ENCODE measurements around the gene NOXA1. TPM values are rescaled to one million over a fixed set of nuclear protein-coding genes. Genes with fewer than 3 reads are reported as not detected.

Gene NOXA1
- total RNA-seq, 2 donors from 2014 or later = 0.94 to 3.4 TPM

GRCh38 chr9:137387891-137388560 is 35.2 kb upstream of the NOXA1 start:
- Histone ChIP-seq H3K36me3 (no peaks in the 10 kb centered on the region), H3K4me1 (peaks cover 0 to 18% of the 10 kb centered on the region in 2 donors), H3K27me3 (no peaks in the 10 kb centered on the region), H3K27ac (peak overlapping the region; percentile 59 to 69), H3K9me3 (no peaks in the 10 kb centered on the region), H3K4me3 (no peak overlapping the region)
- DNase-seq (ENCODE audit: low spot score) = no peak
- no peak for TF ChIP-seq CTCF (IDR thresholded peaks at IDR 0.05)

- no peak for DNase-seq (ENCODE audit: low spot score)
- peaks cover 0 to 18% of the 10 kb centered on the region in 2 donors for H3K4me1 ChIP-seq
- no peaks in the 10 kb centered on the region for H3K27me3 ChIP-seq
- H3K4me3 ChIP-seq = no peak overlapping the region
- TF ChIP-seq CTCF (IDR thresholded peaks at IDR 0.05) = no peak
- no peaks in the 10 kb centered on the region for H3K9me3 ChIP-seq
- H3K36me3 ChIP-seq = no peaks in the 10 kb centered on the region
- peak overlapping the region in 1 of 2 donors; percentile 59 for H3K27ac ChIP-seq
Observed at GRCh38 chr9:137388589-137389427, 34.4 kb upstream of the NOXA1 start.

GRCh38 chr9:137389428-137389746 is 33.8 kb upstream of the NOXA1 start:
- no peak for DNase-seq (ENCODE audit: low spot score)
- no peaks in the 10 kb centered on the region for H3K27me3 ChIP-seq
- no peak overlapping the region for H3K27ac ChIP-seq
- no peak overlapping the region for H3K4me3 ChIP-seq
- peaks cover 0 to 18% of the 10 kb centered on the region in 2 donors for H3K4me1 ChIP-seq
- no peaks in the 10 kb centered on the region for H3K36me3 ChIP-seq
- TF ChIP-seq CTCF (IDR thresholded peaks at IDR 0.05) = no peak
- H3K9me3 ChIP-seq = no peaks in the 10 kb centered on the region

DNA sequence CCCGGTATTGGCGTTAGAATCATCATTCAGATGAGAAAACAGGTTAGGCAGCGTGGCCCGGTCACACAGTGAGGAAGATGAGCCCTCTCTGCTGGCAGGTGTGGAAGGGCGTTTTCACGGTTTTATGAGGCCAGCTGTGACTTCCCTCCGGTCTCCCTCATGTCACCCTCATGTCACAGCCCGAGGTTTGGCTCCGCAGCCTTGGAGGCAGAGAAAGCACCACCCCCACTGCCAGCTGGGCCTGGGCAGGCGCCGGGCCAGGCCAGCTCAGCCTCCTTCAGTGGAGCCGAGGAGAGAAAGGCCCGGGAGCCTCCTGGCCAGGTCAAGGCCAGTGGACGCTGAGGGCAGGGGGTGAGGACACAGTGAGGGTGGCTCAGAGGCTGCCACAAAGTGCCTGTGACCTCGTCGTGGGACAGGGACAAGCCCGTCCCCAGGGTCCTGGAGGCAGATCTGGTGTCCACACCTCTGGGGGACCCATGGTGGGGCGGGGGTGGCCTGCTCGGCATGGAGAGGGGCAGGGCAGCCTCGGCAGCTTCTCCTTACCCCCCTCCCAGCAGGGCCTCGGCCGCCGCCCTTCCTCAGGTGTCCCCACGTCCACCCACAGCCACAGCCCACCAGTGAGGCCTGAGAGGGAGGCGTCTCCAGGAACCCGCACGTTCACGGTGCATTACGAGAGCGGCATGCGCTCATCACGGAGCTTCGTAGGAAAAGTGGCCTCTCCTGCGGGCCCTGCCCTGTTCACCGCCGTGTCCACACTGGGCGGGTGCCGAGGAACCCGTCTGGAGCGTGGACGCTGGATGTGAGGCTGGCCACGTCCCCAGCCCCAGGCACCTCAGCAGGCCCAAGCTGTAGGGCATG is 32.4 kb upstream of the NOXA1 start:
- no peak for DNase-seq (ENCODE audit: low spot score)
- Histone ChIP-seq H3K27ac (peak overlapping the region; percentile 39 to 61), H3K36me3 (no peaks in the 10 kb centered on the region)

DNA sequence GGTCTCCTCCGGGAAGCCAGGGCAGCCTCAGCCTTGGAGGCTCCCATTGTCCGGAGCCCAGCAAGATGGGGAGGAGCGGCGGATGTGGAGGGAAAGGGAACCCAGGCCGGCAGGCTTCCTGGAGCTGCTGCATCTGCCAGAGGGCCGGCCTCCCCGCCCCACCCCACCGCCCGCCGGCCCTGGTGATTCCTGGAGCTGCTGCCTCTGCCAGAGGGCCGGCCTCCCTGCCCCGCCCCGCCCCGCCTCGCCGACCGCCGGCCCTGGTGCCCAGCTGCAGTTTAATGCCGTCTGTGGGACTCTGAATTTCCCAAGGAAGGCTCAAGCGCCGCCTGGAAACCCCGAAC is 31.8 kb upstream of the NOXA1 start:
- no peaks in the 10 kb centered on the region for H3K9me3 ChIP-seq
- peaks cover 0 to 18% of the 10 kb centered on the region in 2 donors for H3K4me1 ChIP-seq
- no peaks in the 10 kb centered on the region for H3K27me3 ChIP-seq
- H3K4me3 ChIP-seq = no peak overlapping the region
- no peaks in the 10 kb centered on the region for H3K36me3 ChIP-seq
- DNase-seq (ENCODE audit: low spot score) = no peak
- no peak for TF ChIP-seq CTCF (IDR thresholded peaks at IDR 0.05)
- peak overlapping the region; percentile 39 to 61 for H3K27ac ChIP-seq

More for the DNA sequence above, 32.4 kb upstream of the NOXA1 start:
- Histone ChIP-seq H3K4me1 (peaks cover 0 to 18% of the 10 kb centered on the region in 2 donors), H3K4me3 (no peak overlapping the region), H3K9me3 (no peaks in the 10 kb centered on the region), H3K27me3 (no peaks in the 10 kb centered on the region)
- no peak for TF ChIP-seq CTCF (IDR thresholded peaks at IDR 0.05)
